ENCODE measurements around the gene OR5D14.

The OR5D14 gene

DNA sequence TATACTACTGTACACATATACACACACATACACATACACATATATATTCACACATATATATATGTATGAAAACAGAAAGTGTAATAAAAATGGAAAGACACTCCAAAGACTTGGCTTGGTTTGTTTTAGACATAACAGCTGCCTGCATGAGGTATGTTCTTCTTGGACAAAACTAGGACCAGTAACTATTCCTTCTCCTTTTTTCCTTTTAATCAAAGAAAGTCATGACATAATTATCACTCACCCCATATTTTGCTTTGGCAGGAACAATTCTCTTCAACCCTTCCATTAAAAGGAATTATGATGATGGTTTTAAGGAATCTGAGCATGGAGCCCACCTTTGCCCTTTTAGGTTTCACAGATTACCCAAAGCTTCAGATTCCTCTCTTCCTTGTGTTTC lies at the start of gene OR5D14:
Gene OR5D14, plus strand, starts transcription at position 301 of the 400 bp plus-strand sequence. Its CDS starts 0 bp downstream, at position 301.
- Histone ChIP-seq H3K9ac (ENCODE audit: insufficient read length, low read depth) (no peak within 1 kb of the TSS), H3K4me1 (ENCODE audit: insufficient read depth, insufficient read length) (no peaks in the 10 kb centered on the region), H3K4me3 (ENCODE audit: insufficient read length, low read depth) (no peak within 1 kb of the TSS), H3K9me3 (ENCODE audit: insufficient read depth, low read length) (no peaks in the 10 kb centered on the region), H3K27me3 (ENCODE audit: insufficient read depth, insufficient read length) (no peaks in the 10 kb centered on the region), H3K36me3 (ENCODE audit: insufficient read depth, insufficient read length, low read length) (no peaks in the 10 kb centered on the region)
- no peak for DNase-seq (ENCODE audit: low read depth, low spot score)
- TF ChIP-seq ZNF274 (IDR thresholded peaks at IDR 0.05; ENCODE audit: low read depth, low read length) (no peak), YY1 (IDR thresholded peaks at IDR 0.05; ENCODE audit: insufficient read depth, insufficient read length) (no peak), SUZ12 (IDR thresholded peaks at IDR 0.05; ENCODE audit: extremely low read depth, insufficient read depth, insufficient read length) (no peak)

- Histone ChIP-seq H3K4me3 (ENCODE audit: insufficient read length, low read depth) (no peak within 1 kb of the TSS), H3K36me3 (ENCODE audit: insufficient read depth, insufficient read length, low read length) (no peaks in the 10 kb centered on the region), H3K4me1 (ENCODE audit: insufficient read depth, insufficient read length) (no peaks in the 10 kb centered on the region), H3K9ac (ENCODE audit: insufficient read length, low read depth) (no peak within 1 kb of the TSS), H3K27me3 (ENCODE audit: insufficient read depth, insufficient read length) (no peaks in the 10 kb centered on the region), H3K9me3 (ENCODE audit: insufficient read depth, low read length) (no peaks in the 10 kb centered on the region)
- TF ChIP-seq YY1 (IDR thresholded peaks at IDR 0.05; ENCODE audit: insufficient read depth, insufficient read length) (no peak), SUZ12 (IDR thresholded peaks at IDR 0.05; ENCODE audit: extremely low read depth, insufficient read depth, insufficient read length) (no peak), ZNF274 (IDR thresholded peaks at IDR 0.05; ENCODE audit: low read depth, low read length) (no peak)
- no peak for DNase-seq (ENCODE audit: low read depth, low spot score)
Observed at GRCh38 chr11:55773138-55773537, 22.2 kb upstream of the OR5D14 start, which contains the start of gene OR5D13. TSS of gene OR5D13 (plus strand) at chr11:55773438. CDS start at chr11:55773438, 0 bp downstream.

DNA sequence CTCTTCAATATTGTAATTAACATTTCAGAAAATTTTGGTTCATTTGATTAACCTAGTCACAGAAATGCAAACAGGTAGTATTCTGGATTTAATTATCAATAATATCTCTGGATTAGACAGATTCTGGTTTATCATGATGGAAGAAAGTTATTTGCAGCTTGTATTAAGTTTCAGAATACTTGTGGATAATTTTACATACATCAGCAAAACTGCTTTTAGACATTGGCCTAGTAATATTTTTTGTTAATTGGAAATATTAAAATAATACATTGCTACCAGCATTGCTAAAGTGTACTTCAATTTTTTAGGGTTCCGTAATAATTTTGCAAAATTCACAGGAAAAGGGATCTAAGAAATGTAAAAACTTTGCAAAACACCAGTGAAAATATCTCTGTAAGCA lies 3.8 kb upstream of the OR5D14 start:
- no peak for DNase-seq (ENCODE audit: low read depth, low spot score)
- H3K4me1 ChIP-seq (ENCODE audit: insufficient read depth, insufficient read length) = no peaks in the 10 kb centered on the region
- TF ChIP-seq SUZ12 (IDR thresholded peaks at IDR 0.05; ENCODE audit: extremely low read depth, insufficient read depth, insufficient read length) (no peak), YY1 (IDR thresholded peaks at IDR 0.05; ENCODE audit: insufficient read depth, insufficient read length) (no peak), ZNF274 (IDR thresholded peaks at IDR 0.05; ENCODE audit: low read depth, low read length) (no peak)
- no peaks in the 10 kb centered on the region for H3K36me3 ChIP-seq (ENCODE audit: insufficient read depth, insufficient read length, low read length)
- no peaks in the 10 kb centered on the region for H3K9me3 ChIP-seq (ENCODE audit: insufficient read depth, low read length)
- no peaks in the 10 kb centered on the region for H3K27me3 ChIP-seq (ENCODE audit: insufficient read depth, insufficient read length)
- no peak overlapping the region for H3K9ac ChIP-seq (ENCODE audit: insufficient read length, low read depth)
- no peak overlapping the region for H3K4me3 ChIP-seq (ENCODE audit: insufficient read length, low read depth)

GRCh38 chr11:55793321-55793720 lies 2.0 kb upstream of the OR5D14 start:
- H3K4me1 ChIP-seq (ENCODE audit: insufficient read depth, insufficient read length) = no peaks in the 10 kb centered on the region
- no peaks in the 10 kb centered on the region for H3K36me3 ChIP-seq (ENCODE audit: insufficient read depth, insufficient read length, low read length)
- H3K9ac ChIP-seq (ENCODE audit: insufficient read length, low read depth) = no peak overlapping the region
- no peaks in the 10 kb centered on the region for H3K9me3 ChIP-seq (ENCODE audit: insufficient read depth, low read length)
- no peak overlapping the region for H3K4me3 ChIP-seq (ENCODE audit: insufficient read length, low read depth)
- TF ChIP-seq ZNF274 (IDR thresholded peaks at IDR 0.05; ENCODE audit: low read depth, low read length) (no peak), SUZ12 (IDR thresholded peaks at IDR 0.05; ENCODE audit: extremely low read depth, insufficient read depth, insufficient read length) (no peak), YY1 (IDR thresholded peaks at IDR 0.05; ENCODE audit: insufficient read depth, insufficient read length) (no peak)
- H3K27me3 ChIP-seq (ENCODE audit: insufficient read depth, insufficient read length) = no peaks in the 10 kb centered on the region
- no peak for DNase-seq (ENCODE audit: low read depth, low spot score)

GRCh38 chr11:55806248-55806647 lies 10.9 kb downstream of the OR5D14 start:
- Histone ChIP-seq H3K9ac (ENCODE audit: insufficient read length, low read depth) (no peak overlapping the region), H3K9me3 (ENCODE audit: insufficient read depth, low read length) (peaks cover 31% of the 10 kb centered on the region; the same call in 1 of the 2 replicates)
- DNase-seq (ENCODE audit: low read depth, low spot score) = peak; percentile 8

DNA sequence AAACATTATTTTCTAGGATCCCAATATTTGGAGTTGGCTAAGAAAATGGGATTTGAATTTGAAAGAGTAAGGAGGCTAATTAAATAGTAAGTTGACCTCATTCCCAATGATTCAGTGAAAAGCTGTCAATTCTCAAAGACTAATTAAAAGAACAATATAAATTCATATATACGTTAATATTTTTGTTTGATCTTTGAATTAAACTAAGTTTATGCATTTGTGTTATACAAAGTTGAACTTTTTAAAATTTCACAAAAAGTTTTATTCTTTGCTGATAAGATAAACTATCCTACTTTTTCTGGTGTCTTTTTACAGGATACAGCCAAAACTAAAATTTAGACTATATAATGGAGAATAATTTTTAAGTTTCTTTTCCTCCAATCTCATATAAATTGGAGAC lies 15.7 kb downstream of the OR5D14 start, which contains the start of gene OR5L1:
Gene OR5L1, plus strand, starts transcription at position 301 of the 400 bp plus-strand sequence. CDS start 100 bp downstream, outside the sequence.
- TF ChIP-seq YY1 (IDR thresholded peaks at IDR 0.05; ENCODE audit: insufficient read depth, insufficient read length) = no peak
- TF ChIP-seq SUZ12 (IDR thresholded peaks at IDR 0.05; ENCODE audit: extremely low read depth, insufficient read depth, insufficient read length) = no peak
- TF ChIP-seq ZNF274 (IDR thresholded peaks at IDR 0.05; ENCODE audit: low read depth, low read length) = no peak
- Histone ChIP-seq H3K4me1 (ENCODE audit: insufficient read depth, insufficient read length) (no peaks in the 10 kb centered on the region), H3K36me3 (ENCODE audit: insufficient read depth, insufficient read length, low read length) (no peaks in the 10 kb centered on the region), H3K9me3 (ENCODE audit: insufficient read depth, low read length) (peaks cover 16% of the 10 kb centered on the region; the same call in 1 of the 2 replicates), H3K4me3 (ENCODE audit: insufficient read length, low read depth) (no peak within 1 kb of the TSS), H3K9ac (ENCODE audit: insufficient read length, low read depth) (no peak within 1 kb of the TSS), H3K27me3 (ENCODE audit: insufficient read depth, insufficient read length) (no peaks in the 10 kb centered on the region)
- DNase-seq (ENCODE audit: low read depth, low spot score) = no peak

More at GRCh38 chr11:55806248-55806647, 10.9 kb downstream of the OR5D14 start:
- H3K27me3 ChIP-seq (ENCODE audit: insufficient read depth, insufficient read length) = no peaks in the 10 kb centered on the region
- no peak for TF ChIP-seq ZNF274 (IDR thresholded peaks at IDR 0.05; ENCODE audit: low read depth, low read length)
- no peak for TF ChIP-seq SUZ12 (IDR thresholded peaks at IDR 0.05; ENCODE audit: extremely low read depth, insufficient read depth, insufficient read length)
- TF ChIP-seq YY1 (IDR thresholded peaks at IDR 0.05; ENCODE audit: insufficient read depth, insufficient read length) = no peak
- H3K4me3 ChIP-seq (ENCODE audit: insufficient read length, low read depth) = no peak overlapping the region
- no peaks in the 10 kb centered on the region for H3K4me1 ChIP-seq (ENCODE audit: insufficient read depth, insufficient read length)
- H3K36me3 ChIP-seq (ENCODE audit: insufficient read depth, insufficient read length, low read length) = no peaks in the 10 kb centered on the region

- no peak for TF ChIP-seq ZNF274 (IDR thresholded peaks at IDR 0.05; ENCODE audit: low read depth, low read length)
- no peak for TF ChIP-seq YY1 (IDR thresholded peaks at IDR 0.05; ENCODE audit: insufficient read depth, insufficient read length)
- H3K4me3 ChIP-seq (ENCODE audit: insufficient read length, low read depth) = no peak within 1 kb of the TSS
- no peak for DNase-seq (ENCODE audit: low read depth, low spot score)
- no peaks in the 10 kb centered on the region for H3K9me3 ChIP-seq (ENCODE audit: insufficient read depth, low read length)
- H3K27me3 ChIP-seq (ENCODE audit: insufficient read depth, insufficient read length) = no peaks in the 10 kb centered on the region
- no peaks in the 10 kb centered on the region for H3K36me3 ChIP-seq (ENCODE audit: insufficient read depth, insufficient read length, low read length)
- H3K9ac ChIP-seq (ENCODE audit: insufficient read length, low read depth) = no peak within 1 kb of the TSS
- H3K4me1 ChIP-seq (ENCODE audit: insufficient read depth, insufficient read length) = no peaks in the 10 kb centered on the region
Observed at GRCh38 chr11:55819330-55819729, 24.0 kb downstream of the OR5D14 start, which contains the start of gene OR5D18. TSS of gene OR5D18 (plus strand) at chr11:55819630. CDS start at chr11:55819630, 0 bp downstream.
